Measurements from ENCODE around the gene ZNF117. TPM values are rescaled to one million over a fixed set of nuclear protein-coding genes. Genes with fewer than 3 reads are reported as not detected.

The ZNF117 gene
- total RNA-seq (2021; fragmentation: NEBNext Ultra II Directional; extraction: Animal tissue kit (Norgen Biotek cat#: 25700)) (10.2 and 13.0 TPM in 2 replicates), polyA plus RNA-seq (2011; rRNA removed) (2.1 and 2.9 TPM in 2 replicates), polyA minus RNA-seq (2011; rRNA and poly(A)+ RNA removed) (8.3 and 10.8 TPM in 2 replicates)
- polyA plus RNA-seq (2011; cell fraction: cytosol; rRNA removed), result 4.2 TPM
- 5.2 TPM for polyA plus RNA-seq (2011; cell fraction: nucleus; rRNA removed)
- 2.6 to 10.0 TPM (median 3.8 TPM) in 4 replicates for polyA plus RNA-seq (2012, experiment 1 of 2)
- polyA plus RNA-seq (2012, experiment 2 of 2), result 0.26 TPM
- polyA plus RNA-seq (2013, experiment 1 of 2), result 13.2 TPM
- 11.7 TPM for polyA plus RNA-seq (2013, experiment 2 of 2)
- 5.5 TPM for polyA minus RNA-seq (2011; cell fraction: cytosol; rRNA and poly(A)+ RNA removed)
- polyA minus RNA-seq (2011; cell fraction: nucleus; rRNA and poly(A)+ RNA removed), result 37.9 TPM
- long read RNA-seq, experiment 1, partial matches to known transcripts, result 0 of 5 reads
- long read RNA-seq, experiment 1, other reads (novel, unspliced or antisense), result 5 of 5 reads
- long read RNA-seq, experiment 2, partial matches to known transcripts, result 0 of 2 reads
- long read RNA-seq, experiment 2, other reads (novel, unspliced or antisense), result 2 of 2 reads

GRCh38 chr7:64990936-64991335, at the start of gene ZNF117:
Gene ZNF117 (minus strand): TSS chr7:64991036.
- H4K5ac ChIP-seq (ENCODE audit: insufficient read length, low read depth, low read length), result no peak within 1 kb of the TSS
- 73% methylated on average over 4 of the region's 4 CpGs; no CpG with 5 or more reads in 1 of the 2 experiments for WGBS, 2 experiments (ENCODE audit: extremely low coverage in 1 of 2, insufficient coverage in 1 of 2, insufficient read length in 1 of 2, insufficient replicate concordance in 2 of 2, low coverage in 1 of 2, low lambda C conversion rate in 2 of 2, missing lambda C conversion rate in 1 of 2)
- no peaks in the 10 kb centered on the region for H3K4me1 ChIP-seq (replicated peaks in 1 of 4; ENCODE audit: control insufficient read depth in 3 of 4, insufficient read depth in 4 of 4, low read length in 3 of 4)
- no peak within 1 kb of the TSS for H2BK12ac ChIP-seq (ENCODE audit: low read depth, low read length)
- no peak within 1 kb of the TSS for H3K23ac ChIP-seq (ENCODE audit: insufficient read length)
- no peak within 1 kb of the TSS for H2AK5ac ChIP-seq (ENCODE audit: low read depth, low read length)
- H3K79me2 ChIP-seq (ENCODE audit: control insufficient read depth in 1 of 2, insufficient read depth in 2 of 2, low read length in 2 of 2), result no peaks in the 10 kb centered on the region
- H4K91ac ChIP-seq (replicated peaks; ENCODE audit: insufficient read length, low read length), result no peak within 1 kb of the TSS
- ChIA-PET CTCF (ENCODE audit: partially characterized antibody) (interaction anchor here (0.9 kb wide), 1 partner anchor 11 kb away, joined by 3 read pairs; no protein-coding TSS in a partner anchor), POLR2A (ENCODE audit: partially characterized antibody) (no interaction called here)
- H3K9ac ChIP-seq (replicated peaks in 1 of 4; ENCODE audit: extremely low read depth in 1 of 4, low read depth in 3 of 4, low read length in 3 of 4), result no peak within 1 kb of the TSS
- no peak for DNase-seq (ENCODE audit: low read depth in 1 of 2, low spot score in 2 of 2)
- H2BK20ac ChIP-seq (ENCODE audit: low read length), result no peak within 1 kb of the TSS
- H2BK5ac ChIP-seq (ENCODE audit: low read depth, low read length), result no peak within 1 kb of the TSS
- H2BK15ac ChIP-seq (ENCODE audit: low read length), result no peak within 1 kb of the TSS
- peaks cover 2 to 31% (median 6%) of the 10 kb centered on the region in 4 experiments; a peak in 6 of 8 replicates for H3K36me3 ChIP-seq (ENCODE audit: control insufficient read depth in 2 of 4, insufficient read depth in 4 of 4, low read length in 3 of 4)
- H3K23me2 ChIP-seq (ENCODE audit: low read depth, low read length), result no peaks in the 10 kb centered on the region
- no peak within 1 kb of the TSS for H2BK120ac ChIP-seq (replicated peaks; ENCODE audit: low read depth, low read length)
- no peaks in the 10 kb centered on the region for H4K20me1 ChIP-seq (replicated peaks in 1 of 2; ENCODE audit: control insufficient read depth in 1 of 2, insufficient read depth in 2 of 2, low read length in 2 of 2)
- no peaks in the 10 kb centered on the region; the same call in 1 of the 2 replicates for H3K79me1 ChIP-seq (ENCODE audit: low read depth, low read length)
- no peak within 1 kb of the TSS for H3K4me2 ChIP-seq (ENCODE audit: insufficient read depth in 1 of 2, low read depth in 2 of 2, low read length in 2 of 2)
- H2AFZ ChIP-seq (ENCODE audit: low read length), result no peak within 1 kb of the TSS
- no peak within 1 kb of the TSS for H3K4me3 ChIP-seq (ENCODE audit: extremely low read depth in 1 of 4, insufficient read depth in 2 of 4, low read depth in 3 of 4, low read length in 4 of 4)
- H4K8ac ChIP-seq (ENCODE audit: extremely low read depth, insufficient read depth, low read length), result no peak within 1 kb of the TSS
- no peak for FAIRE-seq
- no peak within 1 kb of the TSS for H3K56ac ChIP-seq (replicated peaks; ENCODE audit: insufficient read length, low read depth, low read length)
- H3K14ac ChIP-seq (ENCODE audit: insufficient read length), result no peak within 1 kb of the TSS
- H3K27ac ChIP-seq (ENCODE audit: low read depth, low read length), result no peak within 1 kb of the TSS
- no peaks in the 10 kb centered on the region for H3K27me3 ChIP-seq (replicated peaks in 1 of 4; ENCODE audit: control insufficient read depth in 3 of 4, extremely low read depth in 1 of 4, insufficient read depth in 3 of 4, low read length in 3 of 4)
- no peak within 1 kb of the TSS for H3K4ac ChIP-seq (replicated peaks; ENCODE audit: insufficient read length, low read depth, low read length)
- H3K18ac ChIP-seq (ENCODE audit: extremely low read depth, low read length), result no peak within 1 kb of the TSS
- H3K9me3 ChIP-seq (ENCODE audit: insufficient read depth in 2 of 2, low read depth in 1 of 2, low read length in 1 of 2), result peaks cover 42 to 44% of the 10 kb centered on the region in 2 experiments
- TF ChIP-seq SP2 (IDR thresholded peaks at IDR 0.05; ENCODE audit: low read length) (no peak), HDAC2 (IDR thresholded peaks at IDR 0.05; ENCODE audit: borderline replicate concordance in 1 of 2, low read depth in 2 of 2, low read length in 2 of 2) (no peak), USF2 (IDR thresholded peaks at IDR 0.05; ENCODE audit: low read length) (no peak), KDM1A (IDR thresholded peaks at IDR 0.05; ENCODE audit: borderline replicate concordance, low read length) (no peak)
